NT2/D1 (cell line): ENCODE data around the gene ANAPC16.
"Not testable (repeated sequence)": the region's sequence is repeated elsewhere in the genome, so short reads cannot be mapped to it uniquely, and the experiment has no call there.

Source experiments
- DNase-seq: peaks from one replicate; pipeline ENCODE4 v3.0.0-alpha.2; 2011; ENCODE audit warnings: low read depth, low spot score
- H3K27me3 ChIP-seq: 2 replicates; pipeline ENCODE4 v1.6.0; 2011; ENCODE audit warnings: mild to moderate bottlenecking; ENCODE audit not compliant: insufficient read length, insufficient read depth
- H3K36me3 ChIP-seq: 2 replicates; pipeline ENCODE4 v1.6.1; 2011; ENCODE audit warnings: mild to moderate bottlenecking, low read length, mixed read lengths; ENCODE audit not compliant: insufficient read depth, insufficient read length
- H3K4me1 ChIP-seq: 2 replicates; pipeline ENCODE4 v1.5.1; 2011; ENCODE audit not compliant: insufficient read depth, insufficient read length
- H3K4me3 ChIP-seq: 2 replicates; pipeline ENCODE4 v1.5.1; 2011; ENCODE audit warnings: low read depth; ENCODE audit not compliant: insufficient read length
- H3K9ac ChIP-seq: 2 replicates; pipeline ENCODE4 v1.6.0; 2011; ENCODE audit warnings: low read depth; ENCODE audit not compliant: insufficient read length
- H3K9me3 ChIP-seq: 2 replicates; pipeline ENCODE4 v1.5.1; 2011; ENCODE audit warnings: mild to moderate bottlenecking, low read length; ENCODE audit not compliant: insufficient read depth
- SUZ12 ChIP-seq: IDR thresholded peaks from 2 replicates; pipeline ENCODE4 v1.6.1; 2011; ENCODE audit not compliant: insufficient read length, insufficient read depth; ENCODE audit errors: extremely low read depth
- YY1 ChIP-seq: IDR thresholded peaks from 2 replicates; pipeline ENCODE4 v1.6.1; 2011; ENCODE audit not compliant: insufficient read length, insufficient read depth
- ZNF274 ChIP-seq: IDR thresholded peaks from 2 replicates; pipeline ENCODE4 v1.6.1; 2011; ENCODE audit warnings: mild to moderate bottlenecking, low read depth, low read length

Gene ANAPC16

GRCh38 chr10:72194949-72195348, 20.9 kb upstream of the ANAPC16 start:
- DNase-seq, result no peak
- Histone ChIP-seq H3K27me3 (no peaks in the 10 kb centered on the region), H3K36me3 (peaks cover 10% of the 10 kb centered on the region), H3K4me1 (no peaks in the 10 kb centered on the region), H3K9ac (no peak overlapping the region), H3K4me3 (no peak overlapping the region), H3K9me3 (no peaks in the 10 kb centered on the region; the same call in 1 of the 2 replicates)
- TF ChIP-seq SUZ12 (no peak), YY1 (no peak), ZNF274 (no peak)

- TF ChIP-seq YY1, result no peak
- no peak for TF ChIP-seq ZNF274
- no peak for TF ChIP-seq SUZ12
- H3K4me1 ChIP-seq, result no peaks in the 10 kb centered on the region
- no peaks in the 10 kb centered on the region for H3K27me3 ChIP-seq
- no peak overlapping the region for H3K4me3 ChIP-seq
- peaks cover 12% of the 10 kb centered on the region for H3K36me3 ChIP-seq
- no peaks in the 10 kb centered on the region; the same call in 1 of the 2 replicates for H3K9me3 ChIP-seq
- no peak overlapping the region for H3K9ac ChIP-seq
- no peak for DNase-seq
Measured at GRCh38 chr10:72200883-72201282, 14.9 kb upstream of the ANAPC16 start.

- no peaks in the 10 kb centered on the region for H3K4me1 ChIP-seq
- H3K4me3 ChIP-seq, result no peak overlapping the region
- no peaks in the 10 kb centered on the region; the same call in 1 of the 2 replicates for H3K9me3 ChIP-seq
- H3K36me3 ChIP-seq, result peaks cover 9% of the 10 kb centered on the region
- DNase-seq, result no peak
- no peaks in the 10 kb centered on the region for H3K27me3 ChIP-seq
- TF ChIP-seq YY1 (no peak), ZNF274 (no peak), SUZ12 (no peak)
- H3K9ac ChIP-seq, result no peak overlapping the region
Measured at GRCh38 chr10:72201293-72201692, 14.5 kb upstream of the ANAPC16 start.

GRCh38 chr10:72204296-72204695, 11.5 kb upstream of the ANAPC16 start:
- H3K4me1 ChIP-seq, result no peaks in the 10 kb centered on the region
- H3K9ac ChIP-seq, result no peak overlapping the region
- H3K9me3 ChIP-seq, result no peaks in the 10 kb centered on the region
- H3K36me3 ChIP-seq, result peaks cover 24% of the 10 kb centered on the region
- TF ChIP-seq SUZ12 (no peak), YY1 (no peak), ZNF274 (no peak)
- H3K27me3 ChIP-seq, result no peaks in the 10 kb centered on the region
- DNase-seq, result no peak
- H3K4me3 ChIP-seq, result no peak overlapping the region

- H3K27me3 ChIP-seq, result no peaks in the 10 kb centered on the region
- peaks cover 26% of the 10 kb centered on the region for H3K36me3 ChIP-seq
- DNase-seq, result no peak
- H3K4me3 ChIP-seq, result no peak overlapping the region
- H3K9ac ChIP-seq, result no peak overlapping the region
- H3K4me1 ChIP-seq, result no peaks in the 10 kb centered on the region
- TF ChIP-seq SUZ12 (no peak), ZNF274 (no peak), YY1 (no peak)
- H3K9me3 ChIP-seq, result no peaks in the 10 kb centered on the region
Measured at GRCh38 chr10:72204724-72205123, 11.1 kb upstream of the ANAPC16 start.

- Histone ChIP-seq H3K36me3 (peaks cover 24% of the 10 kb centered on the region), H3K9me3 (no peaks in the 10 kb centered on the region), H3K9ac (no peak overlapping the region), H3K4me3 (no peak overlapping the region), H3K4me1 (no peaks in the 10 kb centered on the region), H3K27me3 (no peaks in the 10 kb centered on the region)
- no peak for TF ChIP-seq SUZ12
- DNase-seq, result no peak
Measured at GRCh38 chr10:72206511-72207229, 9.1 kb upstream of the ANAPC16 start.

- not testable (repeated sequence) for H3K9ac ChIP-seq, DNase-seq, H3K4me1 ChIP-seq, H3K27me3 ChIP-seq, H3K9me3 ChIP-seq, H3K4me3 ChIP-seq
- H3K36me3 ChIP-seq, result peaks cover 22% of the 10 kb centered on the region
Measured at GRCh38 chr10:72208526-72208925, 7.3 kb upstream of the ANAPC16 start.

GRCh38 chr10:72211381-72211780, 4.4 kb upstream of the ANAPC16 start:
- H3K4me3 ChIP-seq, H3K9ac ChIP-seq, H3K4me1 ChIP-seq, DNase-seq, H3K27me3 ChIP-seq, H3K9me3 ChIP-seq: not testable (repeated sequence)
- H3K36me3 ChIP-seq, result peaks cover 22% of the 10 kb centered on the region

- H3K36me3 ChIP-seq, result peaks cover 18% of the 10 kb centered on the region
- H3K9me3 ChIP-seq, H3K27me3 ChIP-seq, H3K9ac ChIP-seq, DNase-seq, H3K4me3 ChIP-seq, H3K4me1 ChIP-seq: not testable (repeated sequence)
Measured at GRCh38 chr10:72211832-72212231, 4.0 kb upstream of the ANAPC16 start.
